Activated CD8-positive, alpha-beta memory T cell treated with anti-CD3 and anti-CD28 coated beads for 24 hours (primary cell): ENCODE results near the gene VAC14.
"Not testable (repeated sequence)": the region's sequence is repeated elsewhere in the genome, so short reads cannot be mapped to it uniquely, and the experiment has no call there.

Experiments used
- DNase-seq: peaks from one replicate; pipeline ENCODE4 v3.0.0-alpha.2; 2020

The VAC14 gene

GRCh38 chr16:70758786-70759185 is 42.2 kb downstream of the VAC14 start:
- no peak for DNase-seq

GRCh38 chr16:70757183-70757582 is 43.8 kb downstream of the VAC14 start:
- no peak for DNase-seq

DNA sequence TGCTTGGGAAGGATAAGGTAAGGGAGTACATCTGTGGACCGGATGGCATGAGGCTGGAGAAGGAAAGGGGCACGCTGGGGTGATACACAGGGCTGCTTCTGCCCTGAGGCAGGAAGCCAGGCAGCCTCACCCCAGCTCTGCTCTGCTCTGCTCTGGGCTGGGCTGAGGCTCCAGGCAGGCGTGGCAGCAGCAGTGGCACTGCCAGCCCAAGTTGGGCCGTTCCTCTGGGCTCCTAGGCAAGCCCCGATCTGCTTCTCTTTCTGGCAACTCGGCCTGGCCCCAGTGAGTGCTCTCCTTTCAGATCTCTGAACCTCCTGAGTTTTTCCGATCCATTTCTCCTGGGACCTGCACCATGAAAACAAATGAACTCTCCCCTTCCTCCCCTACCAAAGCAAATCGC is 44.9 kb downstream of the VAC14 start:
- no peak for DNase-seq

GRCh38 chr16:70754851-70755600 is 45.9 kb downstream of the VAC14 start:
- no peak for DNase-seq

GRCh38 chr16:70754371-70754770 is 46.6 kb downstream of the VAC14 start:
- no peak for DNase-seq

DNA sequence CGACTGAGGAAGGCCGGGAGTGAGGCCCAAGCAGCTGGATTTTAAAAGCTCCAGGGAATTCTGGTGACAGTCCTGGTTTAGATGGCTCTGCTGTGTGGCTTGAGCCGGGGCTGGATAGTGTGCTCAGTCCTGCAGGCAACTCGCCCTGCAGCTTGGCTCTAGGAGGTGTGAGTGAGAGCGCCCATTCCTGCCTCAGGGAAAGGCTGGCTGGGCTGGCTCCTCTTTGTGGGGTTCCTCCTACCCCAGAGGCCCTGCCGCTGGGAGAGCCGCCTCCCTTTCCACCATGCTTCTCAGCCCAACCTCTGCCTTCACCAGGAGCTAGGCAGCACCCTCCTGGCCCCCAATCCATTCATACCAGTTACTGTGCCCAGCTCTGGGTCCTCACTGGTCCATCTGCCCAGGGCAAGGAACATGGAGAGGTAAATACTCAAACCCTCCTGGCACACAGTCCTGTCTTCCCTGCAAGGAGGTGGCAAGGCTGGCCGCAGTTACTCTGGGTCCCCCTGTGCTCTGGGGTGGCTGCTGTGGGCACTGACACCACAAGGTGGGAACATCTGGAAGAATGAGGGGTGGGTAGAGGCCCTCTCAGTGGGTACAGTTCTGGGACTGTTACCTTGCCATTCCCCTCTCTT is 47.1 kb downstream of the VAC14 start:
- no peak for DNase-seq

GRCh38 chr16:70753228-70753627 is 47.7 kb downstream of the VAC14 start:
- no peak for DNase-seq

DNA sequence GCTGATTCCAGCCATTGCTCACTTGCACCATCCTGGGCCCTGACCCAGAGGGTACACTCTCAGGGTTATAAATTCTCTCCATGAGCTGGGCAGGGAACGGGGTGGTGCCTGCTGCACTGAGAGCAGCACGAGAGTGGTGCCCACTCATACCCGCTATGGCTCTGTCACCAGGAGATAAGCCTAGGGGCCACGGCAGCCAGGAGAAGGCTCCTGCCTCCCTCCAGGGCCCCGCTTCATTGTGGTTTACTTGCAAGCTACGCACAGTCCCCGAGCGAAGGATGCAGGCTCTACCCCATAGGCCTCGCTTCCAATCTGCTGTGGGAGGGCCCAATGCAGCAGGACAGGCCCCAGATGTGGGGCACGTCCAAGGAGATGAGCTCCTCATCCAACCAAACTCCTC is 48.5 kb downstream of the VAC14 start:
- DNase-seq = no peak

DNA sequence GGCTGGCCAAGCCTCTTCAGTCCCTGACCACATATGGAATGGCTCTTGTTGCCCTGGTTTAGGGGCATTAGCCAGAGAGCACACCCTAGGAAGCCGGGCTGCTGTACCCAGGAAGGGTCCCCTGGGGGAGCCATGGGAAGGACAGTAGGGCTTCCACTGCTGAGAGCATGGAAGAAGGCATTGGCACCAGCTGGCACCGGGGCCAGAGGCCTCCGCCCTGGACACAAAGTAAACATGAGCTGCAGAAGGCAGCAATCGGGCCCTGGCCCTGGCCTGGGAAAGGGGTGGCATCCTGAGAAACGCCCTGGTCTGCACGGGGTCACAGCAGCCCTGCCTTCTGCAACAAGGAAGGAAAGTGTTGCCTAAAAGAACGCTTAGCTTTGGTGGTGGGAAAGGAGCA is 49.4 kb downstream of the VAC14 start:
- no peak for DNase-seq

DNA sequence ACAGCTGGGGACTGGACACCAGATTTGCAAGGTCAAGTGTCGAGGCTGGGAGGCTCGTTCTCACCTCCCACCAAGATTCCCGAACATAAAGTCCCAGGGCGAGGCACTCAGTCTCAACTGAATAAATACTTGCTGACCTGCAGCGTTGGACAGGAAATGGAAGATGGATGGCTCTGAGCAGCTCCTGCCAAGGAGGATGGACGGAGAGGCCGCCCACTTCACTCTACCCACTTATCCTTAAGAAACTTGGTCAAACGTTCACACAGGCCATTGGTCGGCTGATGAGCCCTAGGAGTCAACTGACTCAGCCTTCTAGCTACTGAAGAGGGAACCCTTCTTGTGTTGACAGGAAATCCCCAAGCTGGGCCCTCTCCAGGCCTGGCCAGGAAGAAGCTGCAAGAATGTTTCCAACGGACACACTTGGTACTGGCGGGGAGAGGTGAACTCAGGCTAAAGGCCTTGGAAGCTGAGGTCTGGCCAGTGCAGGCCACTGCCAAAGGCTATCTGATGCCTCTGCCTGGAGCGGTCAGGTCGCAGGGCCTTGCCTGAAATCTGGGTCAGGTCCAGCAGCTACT is 50.0 kb downstream of the VAC14 start:
- DNase-seq = no peak

DNA sequence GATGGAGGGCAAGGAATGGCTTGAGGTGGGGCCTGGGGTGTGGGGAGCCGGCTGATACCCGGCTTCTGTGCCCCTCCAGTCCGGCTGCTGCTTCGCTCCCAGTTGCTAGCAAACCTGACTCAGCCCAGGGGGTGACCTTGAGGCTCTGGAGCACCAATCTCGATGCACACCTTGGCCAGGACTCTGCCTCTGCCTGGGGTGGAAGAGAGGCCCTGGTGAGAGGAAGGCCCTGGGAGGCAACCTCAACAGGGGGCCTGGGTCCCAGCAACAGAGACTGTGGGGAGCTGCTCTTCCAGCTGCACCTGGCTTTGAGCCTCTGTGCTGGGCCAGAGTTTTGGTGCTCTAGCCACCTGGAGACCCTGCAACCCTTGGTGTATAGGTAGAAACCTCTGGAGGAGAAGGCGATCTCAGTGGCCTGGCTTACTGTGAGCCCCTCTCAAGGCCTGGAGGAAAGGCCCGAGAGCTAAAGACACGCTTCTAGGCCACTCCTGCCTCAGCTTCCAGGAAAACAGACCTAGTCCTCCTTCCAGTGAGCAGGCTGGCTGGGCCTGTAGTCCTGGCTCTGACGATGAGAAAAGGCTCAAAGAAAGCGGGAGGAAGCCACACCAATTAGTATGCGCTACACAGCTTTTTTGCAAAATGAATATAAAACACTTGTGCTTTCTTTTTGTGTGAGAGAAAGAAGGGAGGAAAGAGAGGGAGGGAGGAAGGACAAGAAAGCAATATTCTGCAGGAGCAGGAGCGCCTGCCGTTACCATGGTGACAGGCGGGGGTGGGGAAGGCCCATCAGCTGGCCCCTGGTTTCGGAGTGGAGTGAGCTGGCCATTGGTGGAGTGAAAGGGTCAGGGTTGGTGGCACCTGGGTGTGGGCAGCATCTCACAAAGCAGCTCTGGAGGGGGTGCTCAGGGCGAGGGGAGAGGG is 51.0 kb downstream of the VAC14 start:
- DNase-seq = no peak

DNA sequence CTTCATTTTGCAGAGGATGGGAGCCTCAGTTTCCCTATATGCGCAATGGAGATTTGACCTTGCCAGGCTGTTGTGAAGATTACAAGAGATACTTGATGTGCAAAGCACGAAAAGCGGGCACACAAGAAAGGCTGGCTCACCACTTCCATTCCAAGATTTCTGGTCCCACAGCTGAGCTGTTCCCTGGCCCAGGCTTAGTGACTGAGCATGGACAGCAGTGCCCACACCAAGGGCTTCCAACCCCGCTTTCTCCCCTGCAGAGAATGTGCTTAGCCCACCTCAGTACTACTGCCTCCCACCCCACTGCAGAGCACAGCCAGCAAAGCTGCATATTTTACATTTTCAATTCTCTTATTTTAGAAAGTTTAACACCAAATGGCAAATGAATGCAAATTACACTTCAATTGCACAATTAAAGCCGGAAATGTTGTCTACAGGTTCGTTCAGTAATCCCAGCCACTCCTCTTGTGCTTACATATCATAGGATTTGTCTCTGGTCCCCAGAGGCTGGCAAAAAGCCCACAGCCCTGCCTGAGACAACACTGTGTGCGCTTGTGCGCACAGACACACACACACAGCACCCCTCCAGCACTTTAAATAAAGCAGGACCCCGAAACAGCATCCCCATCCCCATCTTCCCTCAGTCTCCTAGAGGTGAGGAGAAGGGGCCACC is 51.8 kb downstream of the VAC14 start:
- DNase-seq = no peak

- DNase-seq = no peak
Measured at GRCh38 chr16:70747703-70748631, 53.0 kb downstream of the VAC14 start.

DNA sequence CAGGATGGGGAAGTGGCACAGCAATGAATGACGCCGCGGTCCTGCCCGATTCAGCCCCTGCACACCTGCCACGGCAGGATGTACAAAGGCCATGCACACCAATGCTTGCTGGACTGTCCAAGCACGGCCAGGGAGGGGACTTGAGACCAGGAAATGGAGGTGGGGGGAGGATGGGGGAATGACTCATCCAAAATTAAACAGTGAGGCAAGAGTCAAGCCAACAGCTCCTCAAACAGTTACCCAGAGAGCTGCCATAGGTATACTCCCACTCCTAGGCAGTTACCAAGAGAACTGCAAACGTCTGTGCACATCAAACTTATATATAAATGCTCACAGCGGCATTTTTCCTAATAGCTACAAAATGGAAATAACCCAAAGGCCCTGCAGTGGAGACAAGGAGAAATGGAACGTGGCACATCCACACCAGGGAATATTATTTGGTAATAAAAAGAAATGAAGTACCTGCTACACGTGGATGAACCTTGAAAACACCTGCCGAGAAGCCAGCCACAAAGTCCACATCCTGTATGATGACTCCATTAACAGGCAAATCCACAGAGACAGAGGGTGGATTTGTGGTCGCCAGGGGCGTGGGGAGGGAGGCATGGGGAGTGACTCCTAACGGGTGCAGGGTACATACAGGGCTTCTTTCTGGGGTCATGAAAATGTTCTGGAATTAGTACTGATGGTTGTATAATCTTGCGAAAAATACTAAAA is 54.1 kb downstream of the VAC14 start:
- DNase-seq = no peak

GRCh38 chr16:70746040-70746707 is 54.8 kb downstream of the VAC14 start:
- DNase-seq = no peak

DNA sequence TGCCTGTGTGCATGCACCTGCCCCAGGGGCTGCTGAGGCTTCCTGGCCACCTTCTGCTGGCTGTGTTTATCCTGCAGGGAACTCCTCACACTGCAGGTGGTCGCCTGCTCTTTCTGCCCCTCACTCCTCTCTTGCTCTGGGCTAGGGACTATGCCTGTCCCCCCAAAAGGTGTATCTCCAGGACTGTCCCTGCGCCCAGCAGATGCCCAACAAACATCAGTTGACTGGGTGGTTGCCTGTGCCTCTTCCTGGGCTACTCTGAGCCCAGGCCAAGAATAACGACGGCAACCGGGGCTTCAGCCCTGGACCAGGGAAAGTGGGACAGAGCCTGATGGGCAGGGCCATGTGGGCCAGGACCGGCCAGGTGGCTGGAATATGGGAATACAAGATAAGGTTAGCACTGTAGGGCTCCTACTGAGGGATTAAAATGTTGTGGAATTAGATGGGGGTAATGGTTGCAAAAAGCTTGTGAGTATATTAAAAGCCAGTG is 55.4 kb downstream of the VAC14 start:
- DNase-seq = no peak

DNA sequence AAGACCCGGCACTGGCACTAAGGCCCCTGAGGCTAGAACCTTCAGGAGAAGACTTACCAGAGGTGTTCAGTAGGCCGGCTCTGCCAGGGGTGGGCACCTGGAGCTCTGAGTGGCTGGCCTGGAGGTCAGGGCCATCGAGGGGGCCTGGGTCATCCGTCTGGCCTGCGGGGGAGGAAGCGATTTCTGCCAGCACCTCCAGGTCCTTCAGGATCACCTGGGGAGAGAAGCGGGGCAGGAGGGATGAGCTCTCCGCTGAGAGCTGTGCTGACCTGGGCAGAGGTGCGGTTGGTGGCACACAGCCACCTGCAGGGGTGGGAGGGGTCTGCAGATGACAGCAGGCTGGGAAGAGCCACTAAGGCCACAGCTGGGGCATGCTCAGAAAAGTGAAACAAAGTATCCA is 56.6 kb downstream of the VAC14 start:
- no peak for DNase-seq

- no peak for DNase-seq
Measured at GRCh38 chr16:70743791-70744190, 57.2 kb downstream of the VAC14 start.

- DNase-seq = not testable (repeated sequence)
Measured at GRCh38 chr16:70742967-70743366, 58.0 kb downstream of the VAC14 start.

DNA sequence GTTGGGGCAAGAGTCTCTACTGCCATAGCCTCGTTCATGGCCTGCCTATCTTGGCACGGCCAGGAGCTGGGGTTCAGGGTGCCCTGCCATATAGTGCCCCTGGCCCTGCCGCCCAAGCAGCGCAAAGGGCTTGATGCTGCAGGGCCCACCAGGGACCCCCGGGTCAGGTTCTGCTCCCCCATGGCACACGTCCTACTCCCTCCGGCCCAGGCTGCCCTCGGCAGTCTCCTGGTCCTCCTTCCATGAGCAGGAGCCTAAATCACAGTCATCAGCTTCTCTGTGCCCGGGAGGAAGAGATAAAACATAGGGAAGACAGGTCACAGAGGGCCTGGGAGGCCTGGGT is 59.2 kb downstream of the VAC14 start:
- no peak for DNase-seq
